NCI-H1694 treated with DMSO at 0.1 percent for 48 hours (cell line): ENCODE results near the gene TUBGCP2.
"Not testable (repeated sequence)": the region's sequence is repeated elsewhere in the genome, so short reads cannot be mapped to it uniquely, and the experiment has no call there.

Experiments
- DNase-seq: peaks from one replicate; lab custom pipeline; 2025; lab: John Stamatoyannopoulos, UW

The TUBGCP2 gene

DNA sequence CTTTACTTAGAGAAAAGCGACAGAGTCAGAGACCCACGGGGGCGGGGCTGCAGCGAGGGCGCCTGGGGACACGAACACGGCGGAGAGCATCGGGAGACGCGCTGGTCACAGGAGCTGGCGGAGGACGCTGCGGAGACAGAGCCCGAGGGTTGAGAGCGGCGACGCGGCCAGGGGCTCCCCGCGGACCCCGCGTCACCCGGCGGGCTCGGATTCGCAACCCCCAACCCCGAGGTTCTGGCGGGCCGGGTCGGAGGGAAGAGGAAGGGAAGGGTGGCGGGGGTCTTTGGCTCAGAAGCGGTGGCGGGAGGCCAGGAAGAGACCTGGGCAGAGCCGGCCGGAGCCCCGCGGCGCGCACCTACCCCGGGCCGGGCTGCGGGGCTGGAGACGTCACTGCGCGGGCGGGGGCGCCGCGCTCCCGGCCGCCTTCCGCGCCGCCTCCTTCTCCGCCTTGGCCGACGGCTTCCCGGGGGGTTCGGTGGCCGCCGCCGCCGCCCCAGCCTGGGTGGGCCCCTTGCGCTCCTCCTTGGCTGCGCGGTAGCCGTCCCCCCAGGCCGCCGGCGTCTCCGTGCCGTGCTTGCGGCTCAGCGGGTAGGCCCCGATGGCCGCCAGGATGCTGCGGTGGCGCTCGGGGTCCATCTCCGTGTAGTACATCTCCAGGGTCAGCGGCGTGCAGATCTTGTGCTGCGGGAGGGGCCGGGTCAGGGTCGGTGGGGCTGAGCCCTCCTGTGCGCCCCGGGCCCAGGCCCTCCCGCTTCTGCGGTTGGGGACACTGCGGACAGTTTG, 17.0 kb upstream of the TUBGCP2 start:
- no peak for DNase-seq

DNA sequence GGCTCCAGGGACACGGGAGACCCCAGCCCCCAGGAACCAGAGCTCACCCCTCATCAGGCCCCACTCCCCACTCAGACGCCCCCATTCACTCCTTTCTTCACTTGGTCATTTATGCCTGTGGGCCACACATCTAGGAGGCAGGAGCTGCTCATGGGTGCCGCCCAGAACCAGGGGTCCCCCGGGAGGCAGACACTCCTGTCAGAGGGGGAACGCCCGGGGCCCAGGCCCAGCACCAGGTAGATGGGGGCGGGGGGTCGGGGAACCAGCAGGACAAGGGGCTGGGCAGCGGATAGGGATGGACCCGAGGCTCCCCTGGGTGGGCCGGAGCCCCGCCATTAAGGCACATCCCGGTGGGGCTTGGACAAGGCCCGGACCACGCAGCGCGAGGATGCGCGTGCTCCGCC, 16.2 kb upstream of the TUBGCP2 start:
- no peak for DNase-seq

- DNase-seq: peak; percentile 20
Observed at GRCh38 chr10:133324198-133324792, 15.6 kb upstream of the TUBGCP2 start.

DNA sequence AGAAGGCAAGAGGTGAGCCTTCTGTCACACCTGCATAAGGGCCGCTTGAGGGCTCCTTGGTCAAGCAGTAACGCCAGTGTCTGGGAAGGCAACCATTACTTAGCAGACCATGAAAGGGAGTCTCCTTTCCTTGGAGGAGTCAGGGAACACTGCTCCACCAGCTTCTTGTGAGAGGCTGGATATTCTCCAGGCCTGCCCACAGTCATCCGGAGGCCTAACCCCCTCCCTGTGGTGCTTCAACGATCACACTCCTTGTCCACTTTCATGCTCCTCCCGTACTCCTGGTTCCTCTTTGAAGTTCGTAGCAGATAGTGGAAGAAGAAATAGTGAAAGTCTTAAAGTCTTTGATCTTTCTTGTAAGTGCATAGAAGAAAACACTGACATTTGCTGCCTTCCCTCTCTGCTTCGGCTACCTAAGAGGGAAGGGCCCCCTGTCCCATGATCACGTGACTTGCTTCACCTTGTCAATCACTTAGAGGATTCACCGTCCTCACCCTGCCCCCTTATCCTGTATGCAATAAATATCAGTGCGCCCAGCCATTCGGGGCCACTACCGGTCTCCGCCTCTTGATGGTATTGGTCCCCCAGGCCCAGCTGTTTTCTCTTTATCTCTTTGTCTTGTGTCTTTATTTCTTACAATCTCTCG, 13.5 kb upstream of the TUBGCP2 start:
- DNase-seq: not testable (repeated sequence)

- DNase-seq: not testable (repeated sequence)
Observed at GRCh38 chr10:133320852-133321422, 12.3 kb upstream of the TUBGCP2 start.

GRCh38 chr10:133318494-133319127, 9.9 kb upstream of the TUBGCP2 start:
- DNase-seq: no peak

DNA sequence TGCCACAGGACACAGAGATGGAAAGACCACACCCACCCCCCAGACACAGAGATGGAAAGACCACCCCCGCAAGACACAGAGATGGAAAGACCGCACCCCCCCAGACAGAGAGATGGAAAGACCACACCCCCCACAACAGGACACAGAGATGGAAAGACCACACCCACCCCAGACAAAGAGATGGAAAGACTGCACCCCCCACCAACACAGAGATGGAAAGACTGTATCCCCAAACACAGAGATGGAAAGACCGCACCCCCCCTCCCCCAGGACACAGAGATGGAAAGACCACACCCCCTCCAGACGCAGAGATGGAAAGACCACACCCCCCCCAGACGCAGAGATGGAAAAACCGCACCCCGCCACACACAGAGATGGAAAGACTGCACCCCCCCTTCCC, 8.1 kb upstream of the TUBGCP2 start:
- no peak for DNase-seq

- no peak for DNase-seq
Observed at GRCh38 chr10:133316266-133316665, 7.6 kb upstream of the TUBGCP2 start.

- no peak for DNase-seq
Observed at GRCh38 chr10:133315847-133316246, 7.2 kb upstream of the TUBGCP2 start.

- no peak for DNase-seq
Observed at GRCh38 chr10:133314911-133315310, 6.2 kb upstream of the TUBGCP2 start.

- DNase-seq: no peak
Observed at GRCh38 chr10:133313192-133313591, 4.5 kb upstream of the TUBGCP2 start.

DNA sequence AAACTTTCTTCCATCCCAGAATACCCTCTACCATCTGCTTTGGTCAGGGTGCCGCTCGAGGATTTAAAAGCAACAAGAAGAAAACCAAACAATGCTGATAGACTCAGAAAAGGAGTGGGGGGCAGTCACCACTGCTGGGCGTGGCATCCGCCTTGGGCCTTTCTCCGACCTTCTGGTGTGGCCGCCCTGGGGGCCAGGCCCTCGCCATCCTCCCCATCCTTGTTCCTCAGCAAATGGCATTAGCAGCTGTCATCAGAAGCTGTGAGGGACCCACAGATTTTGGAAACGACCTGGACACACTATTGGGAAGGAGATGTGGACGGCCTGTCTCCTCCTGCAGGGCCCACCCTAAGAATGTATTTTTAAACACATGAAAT, 4.1 kb upstream of the TUBGCP2 start:
- no peak for DNase-seq

- no peak for DNase-seq
Observed at GRCh38 chr10:133312016-133312768, 3.5 kb upstream of the TUBGCP2 start.

DNA sequence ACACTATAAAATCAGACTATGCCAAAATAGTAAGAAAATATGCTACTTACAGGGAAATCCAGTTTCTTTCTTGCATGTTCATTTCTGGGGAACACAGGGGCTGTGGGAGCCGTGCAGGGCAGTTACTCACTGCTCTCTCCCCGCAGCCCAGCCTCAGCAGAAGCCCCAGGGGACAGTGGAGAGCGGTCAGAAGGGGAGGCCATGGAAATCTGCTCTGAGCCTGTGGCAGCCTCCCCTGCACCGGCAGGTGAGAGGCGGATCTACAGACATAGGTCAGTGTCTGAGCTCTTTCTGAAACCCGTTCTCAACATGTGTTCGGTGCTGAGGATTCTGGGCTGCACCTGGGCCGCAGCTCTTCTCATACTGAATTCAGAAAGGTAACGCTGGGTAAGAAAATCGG, 2.9 kb upstream of the TUBGCP2 start:
- DNase-seq: no peak

DNA sequence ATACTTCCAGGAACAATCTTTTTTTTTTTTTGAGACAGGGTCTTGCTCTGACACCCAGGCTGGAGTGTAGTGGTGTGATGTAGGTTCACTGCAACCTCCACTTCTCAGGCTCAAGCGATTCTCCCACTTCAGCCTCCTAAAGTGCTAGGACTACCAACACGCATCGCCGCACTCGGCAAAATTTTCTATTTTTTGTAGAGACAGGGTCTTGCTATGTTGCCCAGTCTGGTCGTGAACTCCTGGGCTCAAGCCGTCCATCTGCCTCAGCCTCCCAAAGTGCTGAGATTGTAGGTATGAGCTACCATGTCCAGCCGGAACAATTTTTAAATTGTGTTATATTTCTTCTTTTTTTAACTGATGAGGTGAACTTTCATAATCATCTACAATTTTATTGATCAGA, 2.1 kb upstream of the TUBGCP2 start:
- DNase-seq: no peak

GRCh38 chr10:133310399-133310755, 1.7 kb upstream of the TUBGCP2 start:
- no peak for DNase-seq

GRCh38 chr10:133309720-133310398, 1.2 kb upstream of the TUBGCP2 start:
- DNase-seq: no peak

GRCh38 chr10:133309100-133309719, 538 bp upstream of the TUBGCP2 start:
- DNase-seq: no peak

DNA sequence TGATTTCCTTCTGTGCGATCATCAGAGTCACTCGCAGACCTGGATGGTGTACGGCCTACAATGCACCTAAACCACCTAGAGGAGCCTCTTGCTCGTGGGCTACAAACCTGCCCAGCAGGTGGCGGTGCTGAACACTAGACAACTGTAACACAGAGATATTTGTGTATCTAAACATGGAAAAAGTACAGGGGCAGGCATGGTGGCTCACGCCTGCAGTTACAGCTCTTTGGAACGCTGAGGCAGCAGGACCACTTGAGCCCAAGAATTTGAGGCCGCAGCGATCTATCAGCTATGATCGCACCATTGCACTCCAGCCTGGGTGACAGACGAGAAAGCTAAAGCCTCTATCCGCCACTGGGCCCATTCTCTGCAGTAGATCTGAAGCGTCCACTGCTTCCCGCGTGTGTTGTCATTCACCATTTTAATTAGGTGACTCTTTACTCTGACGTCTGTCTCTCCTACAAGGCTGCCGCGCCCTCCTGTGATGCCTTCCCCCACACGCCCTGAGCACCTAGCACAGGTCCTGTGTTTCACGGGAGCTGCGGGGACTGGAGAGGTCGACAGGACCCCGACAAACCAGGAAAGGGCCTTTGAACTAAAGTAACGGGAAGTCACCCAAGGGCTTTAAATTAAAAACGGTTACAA, 774 bp downstream of the TUBGCP2 start:
- no peak for DNase-seq

DNA sequence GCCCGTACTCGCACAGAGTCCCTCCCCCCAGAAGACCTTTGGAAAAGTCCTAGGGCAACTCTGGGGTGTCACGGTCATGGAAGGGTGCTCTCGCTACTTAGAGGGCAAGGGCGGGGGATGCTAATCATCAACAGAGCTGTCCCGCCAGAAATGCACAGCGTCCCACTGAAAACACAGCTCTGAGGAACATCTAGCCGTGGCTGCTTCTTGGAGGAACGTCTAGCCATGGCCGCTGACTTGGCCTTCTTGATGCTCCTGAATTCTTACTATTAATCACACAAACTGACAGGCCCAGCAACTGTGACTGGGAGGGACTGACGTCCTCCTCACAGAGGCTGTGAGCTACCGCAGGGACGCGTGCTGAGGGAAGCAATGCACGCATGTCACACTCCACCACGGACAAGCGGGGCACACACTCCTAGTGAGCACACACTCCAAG, 1.7 kb downstream of the TUBGCP2 start:
- no peak for DNase-seq
